Erythroblast (primary cell): ENCODE results near the gene TCERG1L.

ENCODE experiments used
- GATA1 ChIP-seq: IDR thresholded peaks from 2 replicates; pipeline ENCODE4 v1.6.1; 2011; ENCODE audit warnings: low read depth, mild to moderate bottlenecking, control low read depth, low read length, moderate library complexity
- POLR2A ChIP-seq: IDR thresholded peaks from 2 replicates; pipeline ENCODE4 v1.6.1; 2011; ENCODE audit warnings: mild to moderate bottlenecking, low read length

DNA sequence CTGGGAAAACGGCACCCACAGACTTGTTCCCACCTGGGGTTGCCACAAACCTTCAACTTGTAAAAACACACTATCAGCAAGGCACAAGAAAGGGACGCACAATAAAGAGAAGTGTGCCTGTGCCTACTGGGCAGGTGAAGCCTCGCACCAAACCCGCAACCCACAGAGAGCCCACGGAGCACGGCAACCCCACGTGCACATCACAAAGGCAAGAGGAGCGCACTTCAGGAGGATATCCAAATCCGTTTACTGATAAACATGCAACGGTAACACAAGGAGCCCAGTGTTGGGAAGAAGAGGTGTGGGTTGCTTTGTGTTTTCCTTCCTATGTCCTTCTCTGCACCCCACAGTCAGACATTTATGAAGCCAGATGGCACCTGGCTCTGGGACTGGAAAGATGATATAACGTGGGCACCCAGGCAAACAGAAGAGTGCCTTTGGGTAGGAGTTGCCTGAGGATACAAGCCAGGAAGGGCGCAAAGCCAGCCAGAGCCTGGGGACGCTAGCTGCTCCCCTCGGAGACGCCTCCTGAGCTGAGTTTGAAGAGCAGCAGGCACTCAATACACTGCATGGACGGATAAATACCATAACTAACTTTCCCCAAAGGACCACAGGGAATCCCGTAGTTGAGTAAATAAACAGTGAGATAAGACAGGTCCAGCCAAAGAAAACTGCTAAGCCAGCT is 41.6 kb downstream of the TCERG1L start:
- TF ChIP-seq POLR2A: no peak
- TF ChIP-seq GATA1: no peak
